Neuronal stem cell (in vitro differentiated cells): ENCODE results near the gene EMILIN3.

Source experiments
- DNase-seq: peaks from one replicate; pipeline ENCODE4 v3.0.0-alpha.2; 2013; ENCODE audit warnings: low spot score
- H2AFZ ChIP-seq: one replicate; pipeline ENCODE4 v1.6.1; 2013; ENCODE audit warnings: mild to moderate bottlenecking, low read length, inconsistent platforms
- H2AK5ac ChIP-seq: 2 replicates; pipeline ENCODE4 v1.6.1; 2013; ENCODE audit warnings: low read depth, mild to moderate bottlenecking, inconsistent platforms, low read length, moderate library complexity, mixed read lengths
- H2BK120ac ChIP-seq: 2 replicates; pipeline ENCODE4 v1.6.1; 2013; ENCODE audit warnings: low read depth, mild to moderate bottlenecking, inconsistent platforms, low read length, moderate library complexity, mixed read lengths
- H2BK12ac ChIP-seq: one replicate; pipeline ENCODE4 v1.6.1; 2013; ENCODE audit warnings: low read length, inconsistent platforms
- H2BK15ac ChIP-seq: 2 replicates; pipeline ENCODE4 v1.6.1; 2013; ENCODE audit warnings: mild to moderate bottlenecking, low read length, inconsistent platforms, mixed read lengths
- H2BK5ac ChIP-seq: one replicate; pipeline ENCODE4 v1.6.1; 2013; ENCODE audit warnings: inconsistent platforms, mild to moderate bottlenecking, low read length, moderate library complexity
- H3K14ac ChIP-seq: one replicate; pipeline ENCODE4 v1.6.1; 2013; ENCODE audit warnings: low read length, inconsistent platforms
- H3K18ac ChIP-seq: 2 replicates; pipeline ENCODE4 v1.6.1; 2013; ENCODE audit warnings: low read length, inconsistent platforms
- H3K23ac ChIP-seq: 2 replicates; pipeline ENCODE4 v1.6.1; 2013; ENCODE audit warnings: low read depth, mild to moderate bottlenecking, mixed read lengths, low read length, inconsistent platforms; ENCODE audit not compliant: poor library complexity
- H3K27ac ChIP-seq: replicated peaks from 3 replicates; pipeline ENCODE4 v1.5.1; 2013; ENCODE audit warnings: low read length, inconsistent platforms
- H3K27me3 ChIP-seq, 3 experiments: 2 replicates each; pipeline ENCODE4 v1.6.1; 2013; ENCODE audit warnings: low read length in 3 of 3, mild to moderate bottlenecking in 2 of 3, inconsistent platforms in 1 of 3, low read depth in 1 of 3, mixed read lengths in 1 of 3, moderate library complexity in 1 of 3; ENCODE audit not compliant: control insufficient read depth in 3 of 3, insufficient read depth in 3 of 3
- H3K36me3 ChIP-seq, 2 donors: replicated peaks in 1 of 2; 2 replicates each; pipeline ENCODE4 v1.6.1; 2013; ENCODE audit warnings: low read length in 2 of 2; ENCODE audit not compliant: control insufficient read depth in 2 of 2, insufficient read depth in 2 of 2
- H3K4ac ChIP-seq: 2 replicates; pipeline ENCODE4 v1.6.1; 2013; ENCODE audit warnings: inconsistent platforms, mild to moderate bottlenecking, low read length, moderate library complexity
- H3K4me1 ChIP-seq, 2 donors: 1 replicate in 1 of 2; 2 replicates in 1 of 2; pipeline ENCODE4 v1.6.1; 2013; ENCODE audit warnings: low read length in 2 of 2, low read depth in 1 of 2; ENCODE audit not compliant: control insufficient read depth in 2 of 2, insufficient read depth in 1 of 2
- H3K4me2 ChIP-seq: one replicate; pipeline ENCODE4 v1.6.1; 2013; ENCODE audit warnings: mild to moderate bottlenecking, low read length, inconsistent platforms; ENCODE audit not compliant: insufficient read depth, poor library complexity, severe bottlenecking
- H3K4me3 ChIP-seq, 2 donors: 2 replicates each; pipeline ENCODE4 v1.5.1; 2013; ENCODE audit warnings: low read length in 2 of 2, mild to moderate bottlenecking in 2 of 2, inconsistent platforms in 1 of 2, moderate library complexity in 1 of 2
- H3K79me1 ChIP-seq: one replicate; pipeline ENCODE4 v1.6.1; 2013; ENCODE audit warnings: low read depth, mild to moderate bottlenecking, inconsistent platforms, low read length, moderate library complexity
- H3K9ac ChIP-seq: one replicate; pipeline ENCODE4 v1.6.1; 2013; ENCODE audit warnings: mild to moderate bottlenecking, low read depth, low read length, inconsistent platforms; ENCODE audit not compliant: poor library complexity
- H3K9me3 ChIP-seq, 2 donors: replicated peaks in 1 of 2; 2 replicates each; pipeline versions ENCODE3 to v1.6.1; 2013; ENCODE audit warnings: low read length in 2 of 2, mild to moderate bottlenecking in 2 of 2, inconsistent platforms in 1 of 2, low read depth in 1 of 2, mixed read lengths in 1 of 2, moderate library complexity in 1 of 2; ENCODE audit not compliant: control insufficient read depth in 2 of 2, insufficient read depth in 1 of 2
- H4K8ac ChIP-seq: one replicate; pipeline ENCODE4 v1.6.1; 2013; ENCODE audit warnings: low read depth, mild to moderate bottlenecking, inconsistent platforms, low read length, moderate library complexity
- H4K91ac ChIP-seq: one replicate; pipeline ENCODE4 v1.6.1; 2013; ENCODE audit warnings: low read length, low read depth, mild to moderate bottlenecking, inconsistent platforms; ENCODE audit not compliant: poor library complexity
- WGBS, 2 donors: extraction: QIAGEN DNeasy Blood & Tissue Kit; methylation state at CpG; one replicate each; pipeline ENCODE4 v1.1.7; 2013; ENCODE audit warnings: missing lambda C conversion rate in 2 of 2, mixed read lengths in 1 of 2; ENCODE audit not compliant: insufficient read length in 2 of 2, insufficient replicate concordance in 1 of 2; ENCODE audit errors: extremely low coverage in 2 of 2; 5-methylcytosine and 5-hydroxymethylcytosine counted together

Gene EMILIN3

GRCh38 chr20:41365777-41366545 lies 657 bp downstream of the EMILIN3 start:
- WGBS, 2 donors = no CpG with 5 or more reads among the region's 76 CpGs
- Histone ChIP-seq H3K23ac (no peak overlapping the region), H3K79me1 (peaks cover 3% of the 10 kb centered on the region), H3K36me3 (peaks cover 3 to 4% of the 10 kb centered on the region in 2 donors), H2AFZ (peak overlapping the region; percentile 97), H4K91ac (no peak overlapping the region), H3K9me3 (peaks cover 0 to 4% of the 10 kb centered on the region in 2 donors), H2BK15ac (peak overlapping the region; percentile 28), H3K4ac (no peak overlapping the region), H4K8ac (no peak overlapping the region), H2BK120ac (peak overlapping the region; percentile 27), H3K14ac (peak overlapping the region; percentile 72), H3K4me1 (peaks cover 0 to 2% of the 10 kb centered on the region in 2 donors), H2AK5ac (peak overlapping the region; percentile 1), H3K27me3 (peaks cover 6 to 43% (median 41%) of the 10 kb centered on the region in 3 experiments), H3K4me3 (peak overlapping the region; percentile 42 to 84), H3K4me2 (peak overlapping the region; percentile 91), H3K9ac (no peak overlapping the region), H3K18ac (peak overlapping the region; percentile 96), H3K27ac (no peak overlapping the region), H2BK12ac (no peak overlapping the region), H2BK5ac (no peak overlapping the region)
- DNase-seq = no peak

- Histone ChIP-seq H3K4me3 (peak overlapping the region in 1 of 2 donors; percentile 42), H3K4me2 (peak overlapping the region; percentile 91), H3K79me1 (peaks cover 3% of the 10 kb centered on the region), H2BK15ac (no peak overlapping the region), H3K4ac (no peak overlapping the region), H2BK5ac (peak overlapping the region; percentile 77), H3K23ac (no peak overlapping the region), H2AK5ac (peak overlapping the region; percentile 31), H3K9ac (no peak overlapping the region), H3K36me3 (peaks cover 4 to 5% of the 10 kb centered on the region in 2 donors), H3K4me1 (peaks cover 0 to 2% of the 10 kb centered on the region in 2 donors), H3K18ac (peak overlapping the region; percentile 96), H2BK12ac (no peak overlapping the region), H3K9me3 (peaks cover 0 to 2% of the 10 kb centered on the region in 2 donors), H2BK120ac (no peak overlapping the region), H3K14ac (no peak overlapping the region), H4K8ac (no peak overlapping the region), H4K91ac (no peak overlapping the region), H2AFZ (peak overlapping the region; percentile 97), H3K27me3 (peaks cover 6 to 43% (median 40%) of the 10 kb centered on the region in 3 experiments), H3K27ac (no peak overlapping the region)
- no CpG with 5 or more reads among the region's 19 CpGs for WGBS, 2 donors
- DNase-seq = no peak
These were observed 1.5 kb downstream of the EMILIN3 start for GRCh38 chr20:41364967-41365765.

- Histone ChIP-seq H4K91ac (no peak overlapping the region), H3K27me3 (peaks cover 6 to 43% (median 34%) of the 10 kb centered on the region in 3 experiments), H3K27ac (no peak overlapping the region), H3K23ac (peak overlapping the region; percentile 22), H2BK12ac (no peak overlapping the region), H2AFZ (no peak overlapping the region), H2BK15ac (no peak overlapping the region), H2BK5ac (peak overlapping the region; percentile 77), H3K4me3 (no peak overlapping the region), H3K9ac (no peak overlapping the region), H4K8ac (no peak overlapping the region), H3K9me3 (peaks cover 0 to 2% of the 10 kb centered on the region in 2 donors), H2BK120ac (no peak overlapping the region), H3K36me3 (peaks cover 4 to 5% of the 10 kb centered on the region in 2 donors), H3K79me1 (peaks cover 3% of the 10 kb centered on the region), H3K14ac (no peak overlapping the region), H3K18ac (no peak overlapping the region), H2AK5ac (peak overlapping the region; percentile 31), H3K4me2 (no peak overlapping the region), H3K4me1 (peaks cover 0 to 2% of the 10 kb centered on the region in 2 donors), H3K4ac (no peak overlapping the region)
- DNase-seq = no peak
- no CpG with 5 or more reads among the region's 13 CpGs for WGBS, 2 donors
These were observed 2.3 kb downstream of the EMILIN3 start for GRCh38 chr20:41364236-41364855.
